Right lobe of liver (tissue), 6 donors: ENCODE data around the gene MYO1F. TPM values are rescaled to one million over a fixed set of nuclear protein-coding genes. Genes with fewer than 3 reads are reported as not detected.

Source experiments
- ATAC-seq, 4 donors: fragments of 200-7000 bp; cut with Tn5 transposase; one replicate each; pipeline ENCODE4 v1.9.1; 2020; ENCODE audit warnings: mild to moderate bottlenecking in 4 of 4, moderate library complexity in 4 of 4
- DNase-seq, 3 donors: peaks; one replicate each; pipeline ENCODE4 v3.0.0-alpha.2; 2020
- H3K27ac ChIP-seq, 3 donors: fragments of 200-600 bp; one replicate each; pipeline ENCODE4 v1.8.0; 2022
- H3K27me3 ChIP-seq, 2 donors: fragments of 200-600 bp; one replicate each; pipeline ENCODE4 v1.8.0; 2022
- H3K36me3 ChIP-seq, 4 donors: fragments of 200-600 bp; sonication (generic) in 1 of 4; one replicate each; pipeline versions ENCODE4 v1.5.1 to v1.8.0; 2017 to 2022; ENCODE audit warnings: control low read depth in 1 of 4
- H3K4me1 ChIP-seq, 4 donors: fragments of 200-600 bp; sonication (generic) in 1 of 4; one replicate each; pipeline versions ENCODE4 v1.5.1 to v1.8.0; 2017 to 2022; ENCODE audit warnings: control low read depth in 1 of 4
- H3K4me3 ChIP-seq, 3 donors: fragments of 200-600 bp; one replicate each; pipeline ENCODE4 v1.8.0; 2022
- H3K9me3 ChIP-seq, 4 donors: fragments of 200-600 bp; sonication (generic) in 1 of 4; one replicate each; pipeline versions ENCODE4 v1.5.1 to v1.8.0; 2017 to 2022; ENCODE audit warnings: control low read depth in 1 of 4
- CTCF ChIP-seq, 4 donors: fragments of 200-600 bp in 3 of 4; fragments of 450-650 bp in 1 of 4; IDR thresholded peaks; one replicate each; pipeline versions ENCODE4 v1.5.1 to v1.8.0; 2016 to 2022; ENCODE audit warnings: antibody characterized with exemption in 4 of 4, mild to moderate bottlenecking in 2 of 4
- POLR2A ChIP-seq: fragments of 450-650 bp; IDR thresholded peaks from one replicate; pipeline ENCODE4 v1.6.1; 2017; ENCODE audit warnings: antibody characterized with exemption, mild to moderate bottlenecking
- WGBS: methylation state at CpG from one replicate; pipeline ENCODE4 v1.1.6; 2018; ENCODE audit warnings: low coverage, low lambda C conversion rate; ENCODE audit not compliant: insufficient coverage; ENCODE audit errors: missing lambda C conversion rate; 5-methylcytosine and 5-hydroxymethylcytosine counted together
- intact Hi-C, 2 donors: fragments of 100-400 bp; cut with DNase I; formaldehyde crosslinking; loops; one replicate each; pipeline versions ENCODE4 v1.11.2 to v1.14.1; 2022
- total RNA-seq, 6 experiments: library from RNA; depleted of rRNA in 2 of 6; stranded (reverse); fragments of >200 nt in 2 of 6; fragmentation: NEBNext Ultra II Directional in 3 of 6; extraction: Animal tissue kit (Norgen Biotek cat#: 25700) in 3 of 6; gene quantifications; one replicate each; pipeline versions ENCODE4 v1.1.0 to v1.2.4, GENCODE V29; 2016 to 2023
- donor health status: DM: no; HTN: yes; CAD: no.
- donor health status: DM: no; HTN: no; CAD: no.
- donor health status: DM: no; HTN: no; CAD: no.
- donor health status: DM: no; HTN: yes; CAD: no.
- donor health status: DM: no; HTN: yes; CAD: no.

Gene MYO1F
- total RNA-seq, 6 experiments from 2014 or later: 7.9 to 21.5 (median 10.2) TPM

GRCh38 chr19:8485561-8486371, 91.5 kb downstream of the MYO1F start:
- TF ChIP-seq CTCF (IDR thresholded peaks at IDR 0.05) (no peak), POLR2A (no peak)
- WGBS: 96% methylated on average over 9 of the region's 62 CpGs
- no peaks in the 10 kb centered on the region for H3K9me3 ChIP-seq
- H3K27ac ChIP-seq: no peak overlapping the region
- intact Hi-C loops: no loop called here
- H3K4me1 ChIP-seq: no peaks in the 10 kb centered on the region
- no peaks in the 10 kb centered on the region for H3K27me3 ChIP-seq
- H3K36me3 ChIP-seq: peaks cover 6 to 77% (median 47%) of the 10 kb centered on the region in 4 donors
- no peak overlapping the region for H3K4me3 ChIP-seq
- ATAC-seq (no peak), DNase-seq (no peak)

DNA sequence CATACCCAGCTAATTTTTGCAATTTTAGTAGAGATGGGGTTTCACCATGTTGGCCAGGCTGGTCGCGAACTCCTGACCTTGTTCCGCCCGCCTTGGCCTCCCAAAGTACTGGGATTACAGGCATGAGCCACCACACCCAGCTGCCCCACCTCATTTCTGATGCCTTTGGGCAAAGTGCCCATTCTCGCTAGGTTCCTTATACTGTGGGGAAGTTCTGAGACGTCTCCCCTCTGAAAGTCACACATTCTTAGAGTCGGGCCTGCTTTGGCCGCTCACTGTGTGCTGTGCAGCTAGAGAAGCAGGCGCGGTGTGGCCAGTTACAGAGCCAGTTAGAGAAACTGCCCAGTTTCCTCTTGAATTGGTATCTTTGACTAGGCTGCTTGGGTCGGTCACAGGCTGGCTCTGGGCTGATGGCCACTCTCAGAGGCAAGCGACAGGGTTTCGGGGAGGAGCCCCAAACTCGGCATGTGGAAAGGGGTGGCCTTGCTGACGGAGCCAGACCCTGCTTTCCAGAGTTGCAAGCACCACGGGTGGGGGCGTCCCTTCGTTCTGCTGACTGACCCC, 92.8 kb downstream of the MYO1F start:
- DNase-seq: peak in 2 of 3 donors; percentile 50 to 69

GRCh38 chr19:8483165-8483564, 94.1 kb downstream of the MYO1F start:
- no peaks in the 10 kb centered on the region for H3K27me3 ChIP-seq

More for the DNA sequence above, 92.8 kb downstream of the MYO1F start:
- H3K27ac ChIP-seq: no peak overlapping the region
- H3K4me3 ChIP-seq: no peak overlapping the region
- TF ChIP-seq CTCF (IDR thresholded peaks at IDR 0.05) (no peak), POLR2A (no peak)
- intact Hi-C loops: no loop called here
- H3K9me3 ChIP-seq: no peaks in the 10 kb centered on the region
- 73% methylated on average over 10 of the region's 18 CpGs for WGBS
- peaks cover 6 to 80% (median 46%) of the 10 kb centered on the region in 4 donors for H3K36me3 ChIP-seq
- no peaks in the 10 kb centered on the region for H3K4me1 ChIP-seq
- no peaks in the 10 kb centered on the region for H3K27me3 ChIP-seq
- ATAC-seq: peak; percentile 40 to 62 (median 45)

GRCh38 chr19:8482696-8483095, 94.5 kb downstream of the MYO1F start:
- TF ChIP-seq POLR2A (no peak), CTCF (IDR thresholded peaks at IDR 0.05) (no peak)
- Histone ChIP-seq H3K4me1 (no peaks in the 10 kb centered on the region), H3K36me3 (peaks cover 6 to 78% (median 42%) of the 10 kb centered on the region in 4 donors), H3K4me3 (no peak overlapping the region), H3K9me3 (no peaks in the 10 kb centered on the region), H3K27ac (no peak overlapping the region), H3K27me3 (no peaks in the 10 kb centered on the region)
- WGBS: 87% methylated on average over 5 of the region's 11 CpGs
- no peak for DNase-seq
- intact Hi-C loops: no loop called here
- ATAC-seq: no peak

More at GRCh38 chr19:8483165-8483564, 94.1 kb downstream of the MYO1F start:
- H3K36me3 ChIP-seq: peaks cover 6 to 78% (median 45%) of the 10 kb centered on the region in 4 donors
- no peaks in the 10 kb centered on the region for H3K9me3 ChIP-seq
- ATAC-seq (no peak), DNase-seq (no peak)
- H3K4me1 ChIP-seq: no peaks in the 10 kb centered on the region
- WGBS: 79% methylated on average over 8 of the region's 8 CpGs
- H3K4me3 ChIP-seq: no peak overlapping the region
- TF ChIP-seq POLR2A: no peak
- TF ChIP-seq CTCF (IDR thresholded peaks at IDR 0.05): no peak
- H3K27ac ChIP-seq: no peak overlapping the region
- intact Hi-C loops: no loop called here
